GM19035 (cell line): ENCODE data around the gene TACC2.

Experiments
- ATAC-seq: cut with Tn5 transposase; IDR thresholded peaks from one replicate; pipeline ENCODE4 v1.9.1; 2021; ENCODE audit not compliant: unreplicated experiment

Gene TACC2

GRCh38 chr10:122263971-122264370, 275.0 kb downstream of the TACC2 start:
- ATAC-seq, result no peak

DNA sequence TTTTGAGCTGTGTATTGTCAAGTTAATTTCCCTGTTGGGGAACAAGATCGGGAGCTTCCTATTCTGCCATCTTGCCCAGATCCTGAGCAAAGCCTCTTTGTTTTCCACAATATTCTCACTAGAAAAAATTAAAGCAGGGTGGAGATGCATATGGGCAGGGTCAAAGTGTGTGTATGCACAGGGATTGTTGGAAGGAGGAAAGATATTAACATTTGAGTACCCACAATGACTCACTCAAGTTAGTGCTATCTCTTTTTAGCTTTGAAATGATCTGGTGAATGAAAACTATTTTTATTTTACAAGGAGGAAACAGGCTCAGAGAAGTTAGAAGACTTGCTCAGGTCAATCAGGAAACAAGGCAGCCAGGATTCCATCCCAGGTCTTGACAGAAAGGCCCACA, 275.5 kb downstream of the TACC2 start:
- ATAC-seq, result no peak

DNA sequence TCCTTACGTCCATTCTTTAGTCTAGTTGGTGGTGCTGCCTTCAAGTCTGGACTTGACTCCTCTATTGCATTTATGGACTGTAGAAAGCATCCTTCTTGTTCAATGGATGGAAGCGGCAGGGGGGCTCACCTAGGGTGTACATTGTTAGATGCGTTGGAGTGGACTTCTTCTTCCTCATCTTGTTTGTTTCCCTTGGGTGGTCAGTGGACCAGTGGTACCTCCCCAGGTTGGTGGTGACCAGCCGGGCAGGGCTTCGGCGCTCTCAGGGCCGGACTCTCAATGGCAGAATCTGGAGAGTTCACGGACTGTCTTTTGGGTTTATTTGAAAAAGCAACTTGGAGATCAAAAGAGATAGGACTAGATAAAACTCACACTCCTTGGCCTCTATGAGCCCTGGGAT, 276.0 kb downstream of the TACC2 start:
- no peak for ATAC-seq

- ATAC-seq, result no peak
Measured at GRCh38 chr10:122265896-122266295, 276.9 kb downstream of the TACC2 start.

DNA sequence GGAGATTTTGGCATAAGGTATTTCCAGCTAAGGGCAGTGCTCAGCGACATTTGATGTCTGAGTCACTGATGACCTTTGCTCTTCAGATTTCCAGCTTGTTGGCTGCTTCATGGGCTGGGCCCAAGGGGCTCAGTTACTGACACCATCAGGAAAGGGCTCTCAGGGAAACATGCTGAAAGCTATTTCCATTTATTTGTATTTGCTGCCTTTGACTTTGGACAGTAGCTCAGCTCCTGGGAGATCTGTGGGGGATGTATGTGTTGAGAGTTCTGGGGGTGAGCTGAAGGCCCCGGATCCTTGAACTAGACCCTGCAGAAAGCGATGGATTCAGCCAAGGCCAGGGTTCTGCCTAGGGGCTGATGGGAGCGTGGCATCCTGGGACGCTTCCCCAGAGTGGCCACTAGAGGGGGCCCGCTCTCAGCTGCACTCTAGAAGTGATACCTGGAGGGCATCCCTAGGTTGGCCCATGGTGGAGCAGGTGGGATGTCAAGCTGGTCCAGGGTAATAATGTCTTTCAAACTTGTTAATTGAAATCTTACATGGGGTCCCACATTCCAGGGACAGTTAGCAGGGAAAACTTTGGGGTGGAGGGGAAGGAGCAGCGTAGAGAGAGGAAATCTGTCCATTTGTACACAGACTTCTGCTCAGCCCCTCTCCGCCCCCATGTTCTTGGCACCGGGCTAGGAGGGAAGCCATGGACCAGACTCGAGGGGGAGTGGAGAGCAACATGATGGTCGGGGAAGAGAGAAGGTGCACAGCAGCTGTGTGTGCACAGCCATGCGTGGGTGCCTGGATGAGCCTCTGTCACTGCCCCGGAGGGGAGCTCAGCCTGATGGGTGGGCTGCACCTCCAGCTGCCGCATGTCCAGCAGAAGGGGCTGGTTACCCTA, 279.1 kb downstream of the TACC2 start:
- peak; percentile 89 for ATAC-seq

DNA sequence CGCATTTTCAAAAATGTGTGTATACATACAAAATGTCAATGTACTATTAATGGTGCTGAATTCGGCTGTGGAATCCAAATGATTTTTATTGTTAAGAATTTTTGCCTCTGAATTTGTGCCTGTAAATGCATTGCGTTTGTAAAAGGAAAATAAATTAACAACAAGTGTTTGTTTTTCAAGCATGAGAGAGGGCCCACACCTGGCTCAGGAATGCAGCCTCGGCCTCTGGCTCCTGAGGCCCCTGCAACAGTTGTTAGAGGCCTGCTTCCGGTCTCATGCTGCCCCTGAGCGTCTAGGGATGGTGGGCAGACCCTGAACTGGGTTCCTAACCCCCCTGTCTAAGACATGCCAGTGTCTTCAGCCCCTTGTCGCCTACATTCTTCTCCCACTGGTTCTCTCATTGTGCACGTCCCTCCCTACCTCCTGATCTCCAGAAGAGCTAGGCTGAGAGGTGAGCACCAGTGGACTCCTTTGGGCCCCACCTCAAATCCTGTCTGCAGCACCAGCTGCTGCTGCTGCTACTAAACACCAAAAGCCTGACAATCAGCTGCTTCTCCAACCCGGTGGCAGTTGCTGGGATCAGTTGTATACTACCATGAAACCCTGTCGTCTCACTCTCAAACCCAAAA, 280.2 kb downstream of the TACC2 start:
- no peak for ATAC-seq

DNA sequence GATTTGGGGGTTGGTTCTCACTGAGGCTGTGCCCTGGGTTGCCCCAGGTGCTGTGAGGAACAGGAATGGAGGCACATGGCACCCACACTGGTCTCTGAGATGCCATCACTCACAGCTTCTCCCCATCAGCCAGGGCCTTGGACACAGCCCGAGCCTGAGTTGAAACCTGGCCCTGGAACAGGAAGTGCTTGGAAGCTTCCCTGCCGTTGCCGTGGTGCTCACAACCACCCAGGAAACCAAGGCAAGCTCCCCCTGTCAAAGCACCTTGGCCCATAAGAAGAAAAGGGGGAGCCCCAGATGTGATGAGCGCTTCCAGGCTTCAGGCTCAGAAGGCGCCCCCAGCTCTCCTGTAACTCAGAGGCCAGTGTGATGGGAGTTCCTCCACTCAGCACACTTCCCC, 282.1 kb downstream of the TACC2 start, which contains the start of gene BTBD16:
TSS of gene BTBD16 (plus strand) at position 221 of the 400 bp plus-strand sequence. CDS start 3,786 bp downstream, outside the sequence.
- ATAC-seq, result no peak

DNA sequence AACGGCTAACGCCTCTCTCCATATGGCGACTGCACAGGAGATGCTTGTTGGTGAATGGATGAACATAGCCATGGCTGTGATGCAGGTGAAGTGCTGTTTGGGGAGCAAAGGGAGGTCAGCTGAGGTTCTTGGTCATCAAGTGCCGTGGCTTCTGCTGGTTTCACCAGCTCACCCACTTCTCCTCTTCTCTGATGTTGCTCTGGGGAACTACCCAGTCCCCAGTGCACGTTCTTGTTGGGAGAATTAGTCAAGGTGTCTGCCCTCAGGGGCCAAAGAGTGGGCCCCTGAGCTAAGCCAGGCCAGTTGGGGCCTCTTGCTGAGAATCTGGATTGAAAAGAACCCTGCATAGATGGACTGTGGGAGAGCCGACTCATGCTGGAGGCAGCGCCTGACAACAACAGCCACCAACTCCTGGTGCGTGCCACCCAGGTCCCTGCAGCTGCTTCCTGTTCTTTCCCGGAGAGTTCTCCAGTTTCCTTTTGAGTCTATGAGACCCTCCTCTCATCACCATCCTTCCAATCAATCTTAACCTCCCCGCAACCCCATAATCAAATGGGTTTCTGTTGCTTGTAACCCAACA, 285.1 kb downstream of the TACC2 start:
- ATAC-seq, result no peak

GRCh38 chr10:122276611-122277208, 287.7 kb downstream of the TACC2 start:
- ATAC-seq, result no peak

DNA sequence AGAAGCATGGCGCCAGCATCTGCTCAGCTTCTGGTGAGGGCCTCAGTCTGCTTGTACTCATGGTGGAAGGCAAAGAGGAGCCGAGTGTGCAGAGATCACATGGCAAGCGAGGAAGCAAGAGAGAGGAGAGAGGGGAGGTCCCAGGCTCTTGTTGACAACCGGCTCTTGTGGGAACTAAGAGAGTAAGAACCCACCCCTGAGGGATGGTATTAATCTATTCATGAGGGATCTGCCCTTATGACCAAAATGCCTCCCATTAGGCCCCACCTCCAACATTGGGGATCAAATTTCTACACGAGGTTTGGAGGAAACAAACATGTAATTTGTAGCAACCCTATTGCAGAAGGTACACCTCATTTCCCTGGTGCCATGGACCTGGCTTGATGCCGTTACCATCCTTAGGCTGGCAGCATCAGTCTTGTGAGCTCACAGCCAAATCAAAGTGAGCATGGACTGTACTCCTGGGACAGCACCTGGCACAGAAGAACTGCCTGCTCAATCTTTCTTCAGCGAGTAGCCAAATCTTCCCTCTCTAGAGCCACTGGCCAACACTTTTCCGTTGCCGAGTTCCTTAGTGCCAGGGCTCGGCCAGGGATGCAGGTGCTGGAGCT, 288.7 kb downstream of the TACC2 start:
- ATAC-seq, result no peak

DNA sequence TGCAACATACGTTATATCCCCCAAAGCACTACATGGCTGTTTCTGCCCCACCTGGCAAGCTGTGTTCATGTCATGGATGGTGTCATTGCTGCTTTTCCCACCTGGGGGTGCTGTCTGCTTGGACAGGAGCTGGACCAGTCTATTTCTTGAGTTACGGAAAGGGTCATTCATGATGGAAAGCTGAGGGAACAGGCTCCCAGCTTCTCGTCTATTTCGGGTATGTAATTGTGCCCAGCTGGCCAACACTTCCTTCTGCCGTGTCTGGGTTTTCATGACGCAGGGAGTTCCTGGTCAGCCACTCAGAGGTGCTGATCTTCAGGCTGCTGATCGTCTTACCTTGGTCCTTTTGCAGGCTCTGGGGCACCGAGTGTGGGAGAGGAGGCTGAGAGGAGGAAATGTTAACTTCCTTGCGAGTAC, 290.8 kb downstream of the TACC2 start:
- ATAC-seq, result no peak

GRCh38 chr10:122280156-122280555, 291.2 kb downstream of the TACC2 start:
- ATAC-seq, result no peak

DNA sequence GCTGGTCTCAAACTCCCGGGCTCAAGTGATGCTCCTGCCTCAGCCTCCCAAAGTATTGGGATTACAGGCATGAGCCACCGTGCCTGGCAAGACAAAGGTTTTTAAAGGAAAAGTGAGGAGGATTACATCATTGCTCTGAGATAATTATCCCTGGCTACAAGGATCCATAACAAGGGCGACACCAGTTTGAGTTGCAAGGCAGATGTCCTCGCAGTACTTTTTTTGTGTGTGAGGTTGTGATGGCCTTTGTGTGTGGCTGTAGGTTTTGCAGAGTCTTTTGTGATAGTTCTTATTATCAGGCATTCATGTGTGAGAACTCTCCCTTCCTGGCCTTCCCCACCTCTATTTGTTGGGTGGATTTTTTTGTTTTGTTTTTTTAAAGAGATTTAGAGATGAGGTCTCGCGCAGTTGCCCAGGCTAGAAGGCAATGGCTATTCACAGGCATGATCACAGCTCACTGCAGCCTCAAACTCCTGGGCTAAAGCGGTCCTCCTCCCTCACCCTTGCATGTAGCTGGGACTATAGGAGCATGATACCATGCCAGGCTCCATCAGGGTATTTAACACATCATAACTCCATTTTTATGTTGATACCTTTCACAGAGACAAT, 292.2 kb downstream of the TACC2 start:
- no peak for ATAC-seq

- ATAC-seq, result no peak
Measured at GRCh38 chr10:122281751-122282150, 292.8 kb downstream of the TACC2 start.

DNA sequence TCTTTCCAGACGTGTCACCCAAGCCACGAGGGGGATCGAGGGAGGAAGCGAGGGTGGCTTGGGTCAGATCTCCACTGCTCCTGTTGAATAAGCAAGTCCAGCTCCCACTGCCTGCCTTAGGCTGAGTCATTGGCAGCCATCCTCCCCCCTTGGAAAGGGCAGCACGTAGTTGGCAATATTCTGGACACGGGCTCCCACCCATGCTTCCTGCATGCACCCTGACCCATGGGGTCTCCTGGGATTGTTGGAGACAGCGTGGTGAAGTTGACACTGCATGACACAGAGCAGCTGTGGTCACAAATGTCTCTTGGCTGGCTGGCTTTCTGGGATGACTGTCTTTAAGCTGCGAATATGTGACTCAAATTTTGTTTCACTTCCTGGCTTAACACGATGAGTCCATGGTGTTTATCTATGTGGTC, 293.3 kb downstream of the TACC2 start:
- no peak for ATAC-seq

- ATAC-seq, result no peak
Measured at GRCh38 chr10:122282909-122283308, 293.9 kb downstream of the TACC2 start.

- no peak for ATAC-seq
Measured at GRCh38 chr10:122285506-122286444, 296.8 kb downstream of the TACC2 start.

GRCh38 chr10:122286867-122287266, 297.9 kb downstream of the TACC2 start:
- ATAC-seq, result no peak

DNA sequence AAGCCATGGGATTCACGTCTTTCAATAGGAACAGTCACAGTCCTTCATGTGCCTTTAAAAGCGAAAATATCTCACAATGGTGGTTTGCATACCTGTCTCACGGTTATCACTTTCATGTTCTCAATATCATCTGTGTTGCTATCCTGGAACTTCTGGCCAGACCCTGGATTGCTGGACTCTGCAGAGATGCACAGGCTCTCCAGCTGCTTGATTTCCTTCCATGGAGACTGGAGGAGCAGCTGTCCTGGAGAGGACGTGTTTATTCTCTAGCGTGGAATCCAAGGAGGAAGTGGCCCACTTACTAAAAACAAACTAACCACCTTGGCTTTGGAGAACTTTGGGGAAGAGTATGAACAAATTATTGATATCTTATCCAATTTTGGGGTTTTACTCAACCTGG, 298.6 kb downstream of the TACC2 start:
- ATAC-seq, result no peak

GRCh38 chr10:122288262-122288661, 299.3 kb downstream of the TACC2 start:
- ATAC-seq, result no peak
